Stomach smooth muscle (tissue), 2 donors: ENCODE results near the gene TTC21A.
A peak's percentile ranks its signal among the peaks of the same experiment; 100 is the strongest.
"Not testable (repeated sequence)": the region's sequence is repeated elsewhere in the genome, so short reads cannot be mapped to it uniquely, and the experiment has no call there.

Experiments
- H3K27ac ChIP-seq: one replicate; pipeline ENCODE4 v1.7.0; 2013; ENCODE audit warnings: mild to moderate bottlenecking, low read length, inconsistent platforms
- H3K27me3 ChIP-seq, 2 donors: one replicate each; pipeline ENCODE4 v1.7.0; 2013; ENCODE audit warnings: low read length in 2 of 2; ENCODE audit not compliant: insufficient read depth in 2 of 2, control insufficient read depth in 1 of 2
- H3K36me3 ChIP-seq, 2 donors: one replicate each; pipeline ENCODE4 v1.7.0; 2013; ENCODE audit warnings: low read length in 2 of 2; ENCODE audit not compliant: control insufficient read depth in 2 of 2, insufficient read depth in 2 of 2
- H3K4me1 ChIP-seq: one replicate; pipeline ENCODE4 v1.7.0; 2013; ENCODE audit warnings: low read length; ENCODE audit not compliant: control insufficient read depth, insufficient read depth
- H3K4me3 ChIP-seq, 2 donors: one replicate each; pipeline ENCODE4 v1.7.0; 2013; ENCODE audit warnings: low read length in 2 of 2
- H3K9ac ChIP-seq, 2 donors: one replicate each; pipeline ENCODE4 v1.7.0; 2013; ENCODE audit warnings: low read length in 2 of 2, mild to moderate bottlenecking in 1 of 2
- H3K9me3 ChIP-seq, 2 donors: one replicate each; pipeline ENCODE4 v1.7.0; 2013; ENCODE audit warnings: low read length in 2 of 2; ENCODE audit not compliant: control insufficient read depth in 2 of 2
- donor health status: healthy.
- donor health status: Pancreatic carcinoma.

The TTC21A gene

GRCh38 chr3:39156421-39156820 lies 48.9 kb downstream of the TTC21A start:
- Histone ChIP-seq H3K27me3 (no peaks in the 10 kb centered on the region), H3K9me3 (no peaks in the 10 kb centered on the region), H3K9ac (no peak overlapping the region), H3K4me1 (peaks cover 20% of the 10 kb centered on the region), H3K27ac (peak overlapping the region; percentile 2), H3K4me3 (no peak overlapping the region), H3K36me3 (no peaks in the 10 kb centered on the region)

GRCh38 chr3:39157359-39157758 lies 49.9 kb downstream of the TTC21A start:
- no peak overlapping the region for H3K4me3 ChIP-seq
- H3K27ac ChIP-seq = no peak overlapping the region
- H3K4me1 ChIP-seq = peaks cover 10% of the 10 kb centered on the region
- no peaks in the 10 kb centered on the region for H3K9me3 ChIP-seq
- H3K9ac ChIP-seq = no peak overlapping the region
- H3K36me3 ChIP-seq = no peaks in the 10 kb centered on the region
- no peaks in the 10 kb centered on the region for H3K27me3 ChIP-seq

GRCh38 chr3:39158148-39158715 lies 50.8 kb downstream of the TTC21A start:
- Histone ChIP-seq H3K27ac (no peak overlapping the region), H3K9me3 (peaks cover 0 to under 1% of the 10 kb centered on the region in 2 donors), H3K36me3 (no peaks in the 10 kb centered on the region), H3K4me1 (peaks cover 6% of the 10 kb centered on the region), H3K4me3 (no peak overlapping the region), H3K27me3 (no peaks in the 10 kb centered on the region), H3K9ac (no peak overlapping the region)

GRCh38 chr3:39164414-39164813 lies 56.9 kb downstream of the TTC21A start:
- H3K4me1 ChIP-seq = no peaks in the 10 kb centered on the region
- no peaks in the 10 kb centered on the region for H3K36me3 ChIP-seq
- peaks cover 0 to 3% of the 10 kb centered on the region in 2 donors for H3K9me3 ChIP-seq
- no peak overlapping the region for H3K4me3 ChIP-seq
- H3K27ac ChIP-seq = no peak overlapping the region
- H3K27me3 ChIP-seq = no peaks in the 10 kb centered on the region
- H3K9ac ChIP-seq = no peak overlapping the region

- no peaks in the 10 kb centered on the region for H3K36me3 ChIP-seq
- peaks cover 0 to 3% of the 10 kb centered on the region in 2 donors for H3K9me3 ChIP-seq
- no peak overlapping the region for H3K27ac ChIP-seq
- H3K9ac ChIP-seq = no peak overlapping the region
- no peaks in the 10 kb centered on the region for H3K27me3 ChIP-seq
- H3K4me3 ChIP-seq = no peak overlapping the region
- no peaks in the 10 kb centered on the region for H3K4me1 ChIP-seq
Measured at GRCh38 chr3:39165518-39165917, 58.0 kb downstream of the TTC21A start.

- H3K9me3 ChIP-seq = peaks cover 0 to 3% of the 10 kb centered on the region in 2 donors
- H3K9ac ChIP-seq = no peak overlapping the region
- H3K4me3 ChIP-seq = no peak overlapping the region
- H3K4me1 ChIP-seq = no peaks in the 10 kb centered on the region
- H3K36me3 ChIP-seq = no peaks in the 10 kb centered on the region
- H3K27ac ChIP-seq = no peak overlapping the region
- no peaks in the 10 kb centered on the region for H3K27me3 ChIP-seq
Measured at GRCh38 chr3:39166134-39166710, 58.7 kb downstream of the TTC21A start.

- Histone ChIP-seq H3K27me3 (no peaks in the 10 kb centered on the region), H3K27ac (no peak overlapping the region), H3K4me3 (no peak overlapping the region), H3K9me3 (peaks cover 0 to 3% of the 10 kb centered on the region in 2 donors), H3K36me3 (no peaks in the 10 kb centered on the region), H3K4me1 (no peaks in the 10 kb centered on the region), H3K9ac (no peak overlapping the region)
Measured at GRCh38 chr3:39166932-39167532, 59.6 kb downstream of the TTC21A start.

- H3K9ac ChIP-seq = no peak overlapping the region
- peaks cover 0 to 1% of the 10 kb centered on the region in 2 donors for H3K9me3 ChIP-seq
- no peaks in the 10 kb centered on the region for H3K36me3 ChIP-seq
- H3K27me3 ChIP-seq = no peaks in the 10 kb centered on the region
- no peak overlapping the region for H3K4me3 ChIP-seq
- no peaks in the 10 kb centered on the region for H3K4me1 ChIP-seq
- H3K27ac ChIP-seq = no peak overlapping the region
Measured at GRCh38 chr3:39168156-39168780, 60.8 kb downstream of the TTC21A start.

- Histone ChIP-seq H3K4me3 (no peak overlapping the region), H3K27ac (no peak overlapping the region), H3K36me3 (no peaks in the 10 kb centered on the region), H3K27me3 (no peaks in the 10 kb centered on the region), H3K9me3 (no peaks in the 10 kb centered on the region), H3K9ac (no peak overlapping the region), H3K4me1 (no peaks in the 10 kb centered on the region)
Measured at GRCh38 chr3:39169712-39170111, 62.2 kb downstream of the TTC21A start.

GRCh38 chr3:39170461-39170860 lies 63.0 kb downstream of the TTC21A start:
- Histone ChIP-seq H3K9ac (no peak overlapping the region), H3K4me1 (no peaks in the 10 kb centered on the region), H3K9me3 (no peaks in the 10 kb centered on the region), H3K27me3 (no peaks in the 10 kb centered on the region), H3K27ac (no peak overlapping the region), H3K4me3 (no peak overlapping the region), H3K36me3 (no peaks in the 10 kb centered on the region)

- H3K27me3 ChIP-seq, H3K9ac ChIP-seq, H3K36me3 ChIP-seq, H3K4me3 ChIP-seq, H3K4me1 ChIP-seq, H3K27ac ChIP-seq, H3K9me3 ChIP-seq: not testable (repeated sequence)
Measured at GRCh38 chr3:39170877-39171276, 63.4 kb downstream of the TTC21A start.
